NCI-H524 treated with DMSO at 0.1 percent for 48 hours (cell line): ENCODE data around the gene IGF1R.

Experiments used
- DNase-seq: peaks from one replicate; lab custom pipeline; 2025; lab: John Stamatoyannopoulos, UW

IGF1R gene

DNA sequence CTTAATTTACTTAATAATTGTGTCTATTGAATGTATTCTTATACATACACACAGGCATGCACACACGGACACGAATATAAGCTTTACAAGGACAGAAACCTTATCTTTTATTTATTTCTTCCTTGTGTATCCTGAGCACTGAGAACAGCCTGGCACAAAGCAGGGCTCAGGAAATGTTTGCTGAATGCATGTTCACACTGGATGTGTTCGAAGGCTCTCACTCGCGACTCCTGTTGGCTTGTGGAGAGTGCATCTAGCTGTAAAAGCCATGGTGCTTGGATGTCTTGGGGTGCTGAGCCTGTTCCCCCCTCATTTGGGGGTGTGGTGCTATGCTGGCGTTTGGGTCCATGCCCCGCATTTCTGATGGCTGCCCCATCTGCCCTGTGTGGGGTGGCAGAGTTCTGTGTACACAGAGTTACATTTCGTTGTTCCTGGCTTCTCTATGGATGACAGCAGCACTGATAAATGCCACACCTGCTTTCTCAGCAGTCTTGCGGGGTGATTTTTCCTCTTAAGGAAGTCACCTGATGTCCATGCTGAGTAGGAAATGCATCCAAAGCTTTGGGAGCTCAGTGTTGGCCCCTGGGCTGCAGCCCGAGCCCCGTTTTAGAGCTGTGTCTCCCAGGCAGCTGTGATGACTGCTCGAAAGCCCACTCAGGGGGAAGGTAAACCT, 148.5 kb downstream of the IGF1R start:
- no peak for DNase-seq

DNA sequence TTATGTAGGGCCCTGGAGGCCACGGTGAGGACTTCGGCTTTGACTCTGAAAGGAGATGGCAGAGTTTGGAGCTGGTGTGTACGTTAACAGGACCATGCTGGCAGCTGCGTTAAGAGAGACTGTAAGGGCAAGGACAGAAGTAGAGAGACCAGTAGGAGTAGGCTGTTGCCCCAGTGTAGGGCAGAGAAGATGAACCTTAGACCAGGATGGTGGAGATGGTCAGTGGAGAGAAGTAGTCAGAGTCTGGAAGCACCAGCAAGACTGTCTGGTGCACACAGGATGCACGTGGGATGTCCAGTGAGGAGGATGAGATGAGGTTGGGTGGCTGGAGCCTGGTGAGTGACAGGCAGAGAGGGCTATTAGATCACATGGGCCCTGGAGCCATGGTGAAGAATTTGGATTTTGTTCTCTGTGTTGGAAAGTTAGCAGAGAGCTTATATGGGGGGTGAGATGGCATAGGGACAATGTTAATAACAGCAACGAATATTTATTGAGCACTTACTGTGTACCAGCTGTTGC, 150.1 kb downstream of the IGF1R start:
- no peak for DNase-seq

DNA sequence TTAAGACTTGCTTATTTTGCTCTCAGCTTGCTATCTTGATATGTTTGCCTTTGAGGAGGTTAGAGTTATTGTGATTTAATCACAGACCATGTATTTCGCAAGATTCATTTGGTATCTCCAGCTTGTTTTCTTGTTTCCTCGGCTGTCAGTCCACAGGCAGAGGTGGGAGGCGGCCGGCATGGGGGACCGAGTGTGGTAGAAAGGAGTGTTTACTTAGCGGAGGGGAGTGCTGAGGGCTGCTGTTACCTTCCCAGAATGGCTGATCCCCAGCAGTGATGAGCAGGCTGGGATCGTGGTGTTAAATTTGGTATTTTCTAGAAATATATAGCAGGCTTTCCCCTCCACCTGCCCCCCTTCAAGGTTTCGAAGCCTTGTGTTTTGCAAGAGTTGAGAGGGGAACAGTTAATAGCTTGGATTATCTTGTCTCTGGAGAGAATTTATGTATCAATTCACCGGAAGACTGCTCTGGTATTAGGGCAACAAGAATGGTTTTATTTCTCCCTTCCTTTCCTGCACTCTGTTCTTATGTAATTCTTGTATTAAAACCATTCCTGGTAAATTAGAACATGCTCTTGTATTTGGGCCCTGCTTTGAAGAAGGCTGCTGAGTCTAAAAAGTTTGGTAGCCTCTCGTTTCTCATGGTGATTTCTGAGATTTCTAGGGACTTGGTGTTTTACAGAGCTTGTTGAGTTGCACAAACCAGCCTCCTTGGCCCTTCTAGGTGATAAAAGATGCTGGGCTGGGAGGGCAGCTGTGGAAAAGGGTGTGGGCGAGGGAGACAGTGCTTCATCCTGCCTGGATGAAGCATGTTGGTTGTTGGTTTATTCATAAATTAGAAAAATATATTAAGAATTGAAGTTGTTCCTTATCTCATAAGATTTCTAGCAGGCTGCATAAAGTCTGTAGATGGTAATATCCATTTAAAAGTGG, 151.4 kb downstream of the IGF1R start:
- peak; percentile 25 for DNase-seq

DNA sequence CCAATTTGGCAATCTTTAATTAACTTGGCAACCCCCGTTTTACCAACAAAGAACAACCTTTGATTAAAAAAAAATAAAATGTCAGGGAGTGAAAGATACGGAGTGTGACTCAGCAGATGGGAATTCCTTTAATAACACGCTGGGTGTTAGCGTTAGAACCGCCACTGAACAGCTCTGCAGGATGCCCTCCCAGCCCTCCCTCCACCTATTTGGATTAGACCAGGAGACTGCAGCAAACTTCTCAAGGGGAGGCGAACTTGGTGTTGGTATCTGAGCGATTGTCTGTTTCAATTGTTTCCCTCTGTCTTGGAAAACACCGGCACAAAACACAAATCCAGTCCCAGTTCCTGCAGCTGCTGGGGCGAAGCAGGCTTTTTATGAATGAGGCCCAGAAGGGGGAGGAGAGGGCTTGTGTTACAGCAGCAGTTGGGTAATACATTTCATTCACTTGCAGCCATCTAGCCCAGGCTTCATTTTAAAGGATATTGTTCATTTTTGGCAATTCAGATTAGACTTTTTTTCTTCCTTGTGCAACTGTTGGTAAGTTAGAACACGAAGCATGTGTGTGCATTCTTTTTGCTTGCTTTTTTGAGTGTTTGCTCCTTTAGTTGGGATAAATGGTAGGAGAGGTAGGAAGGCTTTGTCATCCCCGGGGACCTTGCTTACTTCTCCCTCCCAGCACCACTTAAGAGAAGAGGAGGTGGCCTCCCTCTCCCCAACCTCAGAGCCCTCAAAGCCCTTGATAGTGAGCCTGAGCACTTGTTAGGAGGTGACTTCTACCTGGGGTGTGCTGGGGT, 152.3 kb downstream of the IGF1R start:
- DNase-seq: peak; percentile 30

DNA sequence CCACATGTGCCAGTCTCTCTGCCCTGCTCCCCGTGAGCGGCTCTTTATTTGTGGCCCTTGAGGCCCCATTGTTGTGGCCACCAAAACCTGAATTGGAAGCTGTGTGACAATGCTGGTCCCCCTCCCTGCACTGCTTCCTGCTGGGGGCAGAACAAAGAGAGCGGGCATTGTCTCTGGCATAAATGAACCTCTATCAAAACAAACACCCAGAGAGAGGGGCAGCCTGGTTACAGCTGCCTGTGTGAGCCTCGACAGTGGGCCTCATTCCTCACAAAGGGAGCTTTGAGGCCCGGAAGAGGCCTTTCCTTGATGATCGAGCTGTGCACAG, 152.9 kb downstream of the IGF1R start:
- DNase-seq: no peak

DNA sequence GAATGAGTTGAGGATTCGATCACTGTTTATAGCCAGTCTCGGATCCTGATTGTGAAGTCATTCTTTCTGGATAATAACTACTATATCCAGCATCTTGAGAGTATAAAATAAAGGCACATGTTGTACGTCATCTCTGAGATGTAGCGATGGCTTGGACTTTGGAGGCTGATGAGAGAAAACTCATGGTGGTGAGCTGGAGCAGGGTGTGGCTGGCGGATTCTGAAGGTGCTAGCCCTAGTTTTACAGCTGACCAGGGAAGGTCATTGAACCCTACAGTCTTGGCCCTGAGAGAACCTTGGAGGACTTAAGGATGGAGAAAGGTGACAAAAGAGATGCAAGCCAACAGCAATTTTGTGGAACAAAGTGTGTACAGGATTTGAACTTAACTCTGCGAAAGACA, 153.8 kb downstream of the IGF1R start:
- DNase-seq: no peak

DNA sequence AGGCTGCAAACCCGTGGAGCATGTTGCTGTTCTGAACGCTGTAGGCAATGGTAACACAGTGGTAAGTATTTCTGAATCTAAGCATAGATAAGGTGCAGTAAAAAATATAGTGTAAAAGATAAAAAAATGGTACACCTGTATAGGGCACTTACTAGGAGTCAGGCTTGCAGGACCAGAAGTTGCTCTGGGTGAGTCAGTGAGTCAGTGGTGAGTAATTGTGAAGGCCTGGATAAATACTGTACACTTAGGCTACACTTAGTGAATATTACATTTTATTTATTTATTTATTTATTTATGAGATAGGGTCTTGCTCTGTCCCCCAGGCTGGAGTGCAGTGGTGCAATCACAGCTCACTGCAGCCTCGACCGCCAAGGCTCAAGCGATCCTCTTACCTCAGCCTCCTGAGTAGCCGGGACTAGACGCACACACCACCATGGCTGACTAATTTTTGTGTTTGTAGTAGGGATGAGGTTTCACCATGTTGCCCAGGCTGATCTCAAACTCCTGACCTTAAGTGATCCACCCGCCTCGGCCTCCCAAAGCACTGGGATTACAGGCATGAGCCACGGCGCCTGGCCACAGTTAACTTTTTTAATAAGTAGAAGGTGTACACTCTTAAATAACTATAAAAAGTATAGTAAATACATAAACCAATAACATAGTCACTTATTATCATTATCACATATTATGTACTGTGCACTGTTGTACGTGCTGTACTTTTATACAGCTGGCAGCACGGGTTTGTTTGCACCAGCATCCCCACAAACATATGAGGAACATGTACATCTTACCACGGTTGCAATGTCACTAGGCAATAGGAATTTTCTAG, 155.1 kb downstream of the IGF1R start:
- DNase-seq: no peak

DNA sequence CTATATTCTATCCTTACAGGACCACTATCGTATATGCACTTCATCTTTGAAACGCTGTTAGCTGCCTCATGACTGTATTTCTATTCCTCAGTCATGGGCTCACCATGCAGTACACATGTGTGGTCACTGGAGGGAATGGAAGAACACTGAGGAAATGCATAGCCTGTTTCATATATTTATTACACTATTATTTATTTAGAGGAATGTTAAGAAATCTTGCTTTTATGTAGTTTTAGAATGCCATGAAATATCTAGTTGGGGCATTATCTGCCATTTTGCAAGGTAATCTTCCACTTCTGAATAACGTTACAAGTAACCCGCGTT, 155.7 kb downstream of the IGF1R start:
- no peak for DNase-seq

DNA sequence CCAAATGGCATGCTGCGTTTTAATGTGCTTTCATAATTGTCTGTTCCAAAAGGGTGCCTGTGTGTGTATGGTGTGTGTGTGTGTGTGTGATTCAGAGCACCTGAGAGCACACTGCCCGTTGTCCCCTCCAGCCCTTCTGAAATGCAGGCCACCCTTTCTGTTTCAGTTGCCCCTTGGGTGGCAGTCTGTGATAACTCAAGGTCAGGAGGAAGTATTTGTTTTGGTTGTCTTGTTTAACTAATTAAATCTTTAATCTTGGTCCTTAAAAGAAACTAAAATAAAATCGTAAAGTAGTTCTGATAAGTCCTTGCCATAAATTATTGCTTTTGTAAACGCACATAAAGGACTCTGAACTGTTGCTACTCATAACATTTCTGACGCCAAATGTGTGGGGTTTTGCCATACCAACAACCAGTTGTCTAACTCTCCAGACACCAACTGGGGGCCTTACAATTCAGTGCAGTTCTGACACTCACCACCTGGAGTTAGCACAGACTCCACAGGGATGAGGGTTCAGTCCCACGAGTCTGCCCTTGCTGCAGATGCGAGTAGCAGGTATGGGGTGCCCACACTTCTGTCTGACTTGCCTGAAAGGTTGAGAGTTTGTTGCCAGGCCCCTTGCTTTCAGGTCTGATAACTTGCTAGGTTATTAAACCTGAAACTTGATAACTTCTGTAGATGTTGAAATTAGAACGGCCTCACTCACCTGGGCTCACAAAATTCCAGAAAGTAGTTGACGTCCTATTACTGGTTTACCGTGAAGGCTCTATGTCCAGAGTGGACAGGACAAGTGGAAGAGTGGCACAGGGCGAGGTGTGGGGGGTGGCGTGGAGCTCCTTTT, 157.3 kb downstream of the IGF1R start:
- DNase-seq: no peak

DNA sequence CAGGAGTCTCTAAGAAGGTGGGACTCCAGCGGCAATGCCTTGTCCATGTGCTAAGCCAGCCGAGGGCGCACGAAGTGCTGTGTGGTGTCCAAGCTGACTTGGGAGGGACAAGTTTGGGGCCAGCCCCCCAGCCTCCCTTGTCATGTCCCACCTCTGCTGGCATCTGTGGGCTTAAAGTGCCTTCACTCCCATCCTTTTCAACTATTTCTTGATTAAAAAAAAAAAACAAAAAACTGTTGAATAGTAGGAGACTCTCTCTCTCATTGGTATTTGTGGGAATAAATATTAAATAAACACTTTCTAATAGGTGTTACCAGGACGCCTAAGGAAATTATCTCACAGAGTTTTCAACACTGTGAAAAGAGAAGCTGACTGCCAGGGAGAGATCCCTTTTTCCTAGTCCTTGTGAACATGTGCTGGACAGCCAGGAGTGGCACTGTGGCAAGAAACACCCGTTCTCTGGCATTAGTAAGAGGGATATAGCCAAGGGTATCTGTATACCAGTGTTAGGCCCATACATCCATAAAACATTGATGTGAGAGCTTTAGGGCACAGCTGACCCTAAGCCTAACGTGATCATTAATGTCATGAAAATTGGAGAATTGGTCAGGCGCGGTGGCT, 158.0 kb downstream of the IGF1R start:
- DNase-seq: no peak

DNA sequence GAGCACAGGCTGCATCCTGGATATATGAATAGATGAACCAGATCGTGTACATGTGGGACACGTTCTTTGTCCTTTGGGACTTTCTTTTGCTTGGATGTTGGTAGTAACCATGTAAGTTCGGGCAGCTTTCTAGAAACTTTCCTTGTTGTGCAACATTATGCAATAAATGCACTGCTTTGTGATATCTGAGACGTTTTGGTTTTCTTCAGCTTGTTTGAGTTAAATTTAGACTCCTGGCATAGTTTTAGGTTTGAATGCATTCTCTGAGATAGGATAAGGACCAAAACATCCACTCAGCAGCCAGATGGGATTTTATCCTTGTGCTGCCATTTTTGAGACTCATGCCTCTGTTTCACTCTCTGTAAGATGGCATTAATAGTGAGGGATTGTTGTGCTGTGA, 158.9 kb downstream of the IGF1R start:
- no peak for DNase-seq

DNA sequence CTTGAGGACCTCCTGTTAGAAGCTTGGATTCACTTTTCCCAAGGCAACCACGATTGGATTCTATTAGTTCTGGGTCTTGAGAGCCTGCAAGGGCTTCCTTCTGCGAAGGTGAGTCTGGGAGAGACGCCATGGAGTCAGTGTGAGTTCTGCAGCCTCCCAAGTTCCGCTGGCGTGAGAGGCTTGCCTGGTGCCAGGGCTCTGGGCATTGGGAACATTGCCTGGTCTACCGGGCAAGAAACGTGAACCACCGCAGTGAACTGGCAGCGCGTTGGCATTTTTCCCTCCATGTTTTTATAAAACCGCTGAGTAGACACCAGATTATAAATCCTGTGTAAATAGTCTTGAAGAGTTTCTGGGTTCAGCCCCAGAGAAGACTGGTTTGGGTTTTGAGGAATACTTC, 160.9 kb downstream of the IGF1R start:
- no peak for DNase-seq

DNA sequence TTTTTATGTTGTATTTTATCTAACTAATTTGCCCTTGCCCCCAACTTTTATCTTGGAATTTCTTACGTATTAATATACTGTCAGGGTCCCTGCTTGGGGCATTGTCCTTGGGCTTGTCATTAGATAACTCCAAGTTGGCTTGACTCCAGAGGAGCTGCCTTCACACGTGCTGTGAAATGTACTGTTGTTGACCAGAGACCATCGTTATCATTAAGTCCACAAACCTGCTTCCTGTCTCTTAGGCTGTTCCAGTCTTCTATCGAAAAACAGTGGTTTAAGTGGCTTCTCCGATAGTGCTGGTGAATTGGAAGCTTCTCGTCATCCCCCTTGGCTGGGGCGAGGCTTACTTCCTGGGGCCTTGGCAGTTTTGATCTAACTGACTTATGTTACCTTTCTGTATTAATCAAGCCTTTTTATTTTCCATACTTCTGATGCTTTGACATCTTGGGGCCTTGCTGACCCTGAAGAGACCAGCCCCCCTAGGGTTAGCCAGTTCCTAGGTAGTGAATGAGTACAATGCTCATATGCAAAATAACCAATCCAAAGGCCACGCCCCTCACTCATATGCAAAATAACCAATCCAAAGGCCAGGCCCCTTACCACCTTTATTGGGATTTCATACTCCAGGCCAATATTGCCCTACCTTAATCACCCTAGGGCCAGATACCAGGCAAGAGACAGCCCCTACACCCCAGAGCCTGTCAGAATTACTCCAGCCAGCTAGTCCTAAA, 164.5 kb downstream of the IGF1R start:
- no peak for DNase-seq

DNA sequence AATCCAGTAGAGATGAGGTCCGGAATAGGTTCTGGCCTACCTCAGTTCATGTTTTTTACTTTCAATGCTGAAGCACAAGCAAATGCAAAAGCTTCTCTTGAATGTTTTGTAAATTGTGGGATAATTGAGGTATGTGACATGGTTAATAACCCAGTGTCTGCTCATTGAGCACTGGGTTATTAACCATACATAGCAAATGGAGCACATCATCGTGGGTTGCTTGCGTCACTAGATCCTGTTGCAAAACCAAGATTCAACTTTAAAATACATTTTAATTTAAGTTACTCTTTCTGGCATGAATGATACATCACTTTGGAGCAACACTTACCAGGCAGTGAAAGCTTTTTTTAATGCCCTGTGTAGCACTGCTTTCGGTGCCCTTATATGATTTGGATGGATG, 165.6 kb downstream of the IGF1R start:
- no peak for DNase-seq

DNA sequence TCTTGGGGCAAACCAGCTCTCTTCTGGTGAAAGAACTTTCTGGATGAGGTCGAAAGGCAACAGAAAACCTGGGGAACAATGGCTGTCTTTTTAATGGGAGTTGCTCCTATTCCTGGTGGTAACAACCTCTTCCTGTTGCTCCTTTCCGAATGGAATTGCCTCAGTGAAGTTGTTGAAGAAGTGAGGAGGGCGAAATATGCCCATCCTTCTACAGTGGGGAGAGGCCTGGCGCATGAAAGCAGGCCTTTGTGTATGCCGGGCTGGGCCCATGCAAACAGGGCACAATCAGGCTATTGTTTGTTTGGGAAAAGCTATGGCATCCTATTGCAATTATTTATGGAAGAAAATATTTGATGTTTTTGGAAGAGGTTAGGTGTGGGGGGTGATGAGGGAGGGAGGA, 166.9 kb downstream of the IGF1R start:
- no peak for DNase-seq

DNA sequence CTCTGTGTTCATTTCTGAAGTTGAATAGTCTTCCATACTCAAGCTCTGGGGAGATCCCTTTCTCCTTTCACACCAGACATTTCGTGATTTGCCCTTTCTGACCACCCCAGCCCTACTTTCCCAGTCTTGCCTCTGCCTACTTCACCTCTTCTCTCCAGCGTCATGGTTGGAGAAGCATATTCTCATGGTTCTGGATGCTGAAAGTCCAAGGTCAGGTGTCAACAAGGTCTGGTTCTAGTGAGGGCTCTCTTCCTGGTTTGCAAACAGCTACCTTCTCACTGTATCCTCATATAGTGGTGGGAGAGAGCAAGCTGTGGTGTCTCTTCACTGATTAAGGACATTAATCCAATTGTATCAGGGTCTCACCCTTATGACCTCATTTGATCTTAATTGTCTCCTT, 169.4 kb downstream of the IGF1R start:
- no peak for DNase-seq

DNA sequence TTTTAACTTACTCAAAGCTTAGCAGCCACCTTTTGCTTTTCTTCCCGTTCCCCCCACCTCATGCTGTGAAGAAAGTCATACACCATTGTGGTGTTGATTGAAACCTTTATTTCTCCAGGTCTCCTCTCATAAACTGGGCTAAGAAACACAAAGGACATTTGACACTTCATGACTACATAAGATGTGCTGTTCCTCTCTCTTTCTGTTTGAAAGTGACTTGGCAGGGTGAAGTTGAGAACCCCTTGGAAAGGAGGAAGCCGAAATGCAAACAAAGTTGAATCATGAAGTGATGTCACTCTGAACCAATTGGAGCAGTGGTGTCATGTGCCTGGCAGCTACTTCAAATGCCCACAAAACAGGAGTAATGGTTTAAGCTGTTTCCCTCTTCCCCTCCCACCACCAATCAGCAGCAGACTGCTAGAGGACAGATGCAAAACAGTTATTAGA, 174.7 kb downstream of the IGF1R start:
- DNase-seq: no peak

DNA sequence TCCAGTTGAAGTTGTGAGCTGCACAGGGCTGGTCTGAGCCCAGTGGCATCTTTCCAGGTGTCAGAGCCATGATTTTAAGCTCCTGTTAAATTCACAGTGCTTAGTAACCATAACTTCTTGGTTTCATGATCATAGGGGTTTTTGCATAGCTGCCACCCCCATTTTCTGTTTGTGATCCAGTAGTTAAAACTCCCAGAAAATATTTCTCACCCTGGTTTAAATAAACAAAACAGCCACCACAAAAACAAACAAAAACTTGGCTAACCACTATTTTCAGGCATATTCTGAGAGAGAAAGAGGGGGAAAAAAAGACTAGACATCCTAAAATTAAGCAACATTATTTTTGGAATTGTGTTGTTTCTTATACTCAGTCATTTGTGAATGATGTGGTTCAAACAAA, 175.3 kb downstream of the IGF1R start:
- DNase-seq: no peak

DNA sequence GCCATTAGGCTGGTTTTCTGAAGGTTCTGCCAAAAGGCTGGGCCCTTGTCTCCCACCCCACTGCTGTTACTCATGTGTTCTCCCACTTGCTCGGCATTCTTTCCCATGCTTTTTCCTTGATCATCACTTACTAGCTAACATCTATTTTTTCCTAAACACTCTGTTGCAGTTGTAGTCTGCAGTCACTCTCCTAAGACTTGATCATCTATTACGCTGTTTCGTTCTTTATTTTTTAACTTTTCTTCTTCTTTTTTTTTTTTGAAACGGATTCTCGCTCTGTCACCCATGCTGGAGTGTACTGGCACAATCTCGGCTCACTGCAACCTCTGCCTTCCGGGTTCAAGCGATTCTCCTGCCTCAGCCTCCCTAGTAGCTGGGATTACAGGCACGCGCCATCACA, 176.3 kb downstream of the IGF1R start:
- DNase-seq: no peak

DNA sequence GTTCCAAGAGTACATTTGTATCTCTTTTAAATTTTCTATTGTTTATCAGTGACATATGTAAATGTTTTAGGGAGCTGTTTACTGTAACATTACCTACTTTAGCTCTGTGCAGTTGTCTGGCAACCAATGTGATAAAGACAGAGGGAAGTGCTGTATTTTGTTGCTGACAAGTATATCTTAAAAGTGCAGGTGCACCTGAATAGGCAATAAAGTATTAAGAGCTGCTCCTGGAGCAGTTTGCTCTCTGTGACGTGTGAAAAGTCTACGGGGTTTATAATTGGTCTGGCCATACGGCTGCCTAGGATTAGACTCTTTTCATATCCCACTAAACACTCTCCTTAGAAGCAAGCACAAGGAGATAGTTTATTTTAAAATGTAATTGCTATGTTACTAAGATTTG, 178.3 kb downstream of the IGF1R start:
- no peak for DNase-seq
